ENCODE results near the gene EEFSEC. TPM values are rescaled to one million over a fixed set of nuclear protein-coding genes. Genes with fewer than 3 reads are reported as not detected.

EEFSEC gene
- total RNA-seq, 1 experiment from 2014 or later = 9.5 TPM

DNA sequence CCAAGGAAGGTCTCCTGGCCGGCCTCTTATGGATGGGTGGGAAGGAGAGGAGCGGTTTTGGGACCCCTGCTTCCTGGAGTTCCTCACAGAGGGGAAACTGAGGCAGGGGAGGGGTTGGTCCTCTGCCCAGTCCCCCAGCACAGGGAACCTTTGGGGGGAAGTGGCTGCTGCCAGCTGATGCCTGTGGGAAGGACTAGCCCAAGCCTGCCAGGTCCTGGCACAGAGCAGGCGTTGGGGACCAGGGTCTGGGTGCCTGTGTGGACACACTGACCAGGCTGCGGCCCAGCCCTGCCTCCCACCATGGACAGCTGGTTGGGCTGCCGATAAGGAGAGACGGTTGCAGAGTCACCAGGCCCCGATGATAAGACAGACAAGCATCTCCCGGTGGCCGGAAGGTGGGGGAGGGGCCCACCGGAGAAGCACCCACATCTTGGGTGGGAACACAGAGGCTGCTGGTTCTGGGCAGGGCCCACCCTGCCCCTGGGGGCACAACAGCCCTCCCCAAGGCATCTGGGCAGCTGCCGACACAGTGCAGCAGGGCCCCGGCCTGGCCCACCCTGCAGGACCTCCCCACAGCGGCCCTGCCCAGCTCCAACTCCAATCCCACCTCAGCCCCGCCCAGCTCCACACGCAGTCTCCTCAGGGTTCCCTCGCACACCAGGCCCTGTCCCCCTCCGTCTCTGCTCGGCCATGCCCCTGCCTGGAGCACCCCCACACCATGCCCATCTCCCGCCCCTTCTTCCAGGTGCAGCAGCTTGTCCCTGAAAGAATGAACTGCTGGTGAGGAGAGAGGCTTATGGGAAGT lies 262.7 kb downstream of the EEFSEC start:
- TF ChIP-seq, protein P1, sequence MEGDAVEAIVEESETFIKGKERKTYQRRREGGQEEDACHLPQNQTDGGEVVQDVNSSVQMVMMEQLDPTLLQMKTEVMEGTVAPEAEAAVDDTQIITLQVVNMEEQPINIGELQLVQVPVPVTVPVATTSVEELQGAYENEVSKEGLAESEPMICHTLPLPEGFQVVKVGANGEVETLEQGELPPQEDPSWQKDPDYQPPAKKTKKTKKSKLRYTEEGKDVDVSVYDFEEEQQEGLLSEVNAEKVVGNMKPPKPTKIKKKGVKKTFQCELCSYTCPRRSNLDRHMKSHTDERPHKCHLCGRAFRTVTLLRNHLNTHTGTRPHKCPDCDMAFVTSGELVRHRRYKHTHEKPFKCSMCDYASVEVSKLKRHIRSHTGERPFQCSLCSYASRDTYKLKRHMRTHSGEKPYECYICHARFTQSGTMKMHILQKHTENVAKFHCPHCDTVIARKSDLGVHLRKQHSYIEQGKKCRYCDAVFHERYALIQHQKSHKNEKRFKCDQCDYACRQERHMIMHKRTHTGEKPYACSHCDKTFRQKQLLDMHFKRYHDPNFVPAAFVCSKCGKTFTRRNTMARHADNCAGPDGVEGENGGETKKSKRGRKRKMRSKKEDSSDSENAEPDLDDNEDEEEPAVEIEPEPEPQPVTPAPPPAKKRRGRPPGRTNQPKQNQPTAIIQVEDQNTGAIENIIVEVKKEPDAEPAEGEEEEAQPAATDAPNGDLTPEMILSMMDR (conservative IDR thresholded peaks at IDR 0.05) = no peak
- H3K27me3 ChIP-seq (ENCODE audit: insufficient read depth, low read length) = no peaks in the 10 kb centered on the region
- no peak overlapping the region for H2BK5ac ChIP-seq (ENCODE audit: insufficient read length, low read length)
- no peaks in the 10 kb centered on the region; the same call in 1 of the 2 replicates for H3K4me1 ChIP-seq (ENCODE audit: insufficient read depth, low read length)
- Mint-ChIP-seq H3K4me1 (peaks cover 24 to 42% of the 10 kb centered on the region in 2 experiments), H3K36me3 (ENCODE audit: insufficient read depth in 1 of 3, low read depth in 3 of 3) (peaks cover 0 to 5% (median 4%) of the 10 kb centered on the region in 3 experiments; a peak in 2 of 7 replicates), H3K27me3 (ENCODE audit: low read depth) (peaks cover 6% of the 10 kb centered on the region), H3K9me3 (peaks cover 0 to 4% of the 10 kb centered on the region in 2 experiments; a peak in 1 of 5 replicates), H3K4me3 (no peak overlapping the region), H3K27ac (no peak overlapping the region; a peak in 1 of 7 replicates)
- no peak overlapping the region for H4K91ac ChIP-seq (ENCODE audit: insufficient read length, low read depth, low read length)
- no peak overlapping the region for H4K5ac ChIP-seq (ENCODE audit: insufficient read length, low read depth, low read length)
- H2BK15ac ChIP-seq (ENCODE audit: low read depth, low read length) = no peak overlapping the region
- H2BK120ac ChIP-seq (ENCODE audit: low read depth, low read length, poor library complexity, severe bottlenecking) = no peak overlapping the region
- H3K4me2 ChIP-seq (ENCODE audit: insufficient read depth, insufficient read length, low read length) = no peak overlapping the region
- H3K14ac ChIP-seq (ENCODE audit: insufficient read depth, low read length) = no peak overlapping the region
- no CpG with 5 or more reads among the region's 19 CpGs for WGBS (ENCODE audit: extremely low coverage, insufficient read length, low lambda C conversion rate)
- H2BK20ac ChIP-seq (ENCODE audit: low read depth, low read length, poor library complexity, severe bottlenecking) = no peak overlapping the region
- H2AK5ac ChIP-seq (ENCODE audit: insufficient read length, low read length) = no peak overlapping the region
- no peak overlapping the region for H3T11ph ChIP-seq (ENCODE audit: low read length)
- H3K9ac ChIP-seq (ENCODE audit: extremely low read depth, insufficient read length, low read length) = no peak overlapping the region
- H3K27ac ChIP-seq (ENCODE audit: insufficient read length, low read depth, low read length) = no peak overlapping the region
- H4K20me1 ChIP-seq (ENCODE audit: control insufficient read depth, insufficient read depth, insufficient read length) = no peaks in the 10 kb centered on the region
- no peak overlapping the region for H2BK12ac ChIP-seq (ENCODE audit: insufficient read length, low read depth, low read length)
- H3K18ac ChIP-seq (ENCODE audit: insufficient read length, low read depth, low read length) = no peak overlapping the region
- no peaks in the 10 kb centered on the region for H3K23me2 ChIP-seq (ENCODE audit: insufficient read length, low read depth, low read length, poor library complexity, severe bottlenecking)
- H4K8ac ChIP-seq (replicated peaks; ENCODE audit: insufficient read length, low read depth, low read length) = no peak overlapping the region
- no peak overlapping the region for H2AFZ ChIP-seq (ENCODE audit: low read length)
- H3K79me2 ChIP-seq (ENCODE audit: insufficient read depth, low read length) = no peaks in the 10 kb centered on the region
- H3K4ac ChIP-seq (ENCODE audit: low read depth, low read length) = no peak overlapping the region
- H3K56ac ChIP-seq (ENCODE audit: insufficient read length, low read depth, low read length) = no peak overlapping the region
- no peaks in the 10 kb centered on the region for H3K79me1 ChIP-seq (ENCODE audit: insufficient read depth, low read depth, low read length, poor library complexity, severe bottlenecking)
- H3K9me3 ChIP-seq (ENCODE audit: control insufficient read depth, low read depth, low read length) = no peaks in the 10 kb centered on the region
- no peak for DNase-seq
- no peak overlapping the region for H3K23ac ChIP-seq (ENCODE audit: insufficient read length, low read depth, low read length)
